H1 (cell line): Measurements from ENCODE around the gene SLC12A4. TPM values are rescaled to one million over a fixed set of nuclear protein-coding genes. Genes with fewer than 3 reads are reported as not detected.

Source experiments
- JUND ChIP-seq: IDR thresholded peaks from 2 replicates; pipeline ENCODE4 v1.6.1; 2011; ENCODE audit warnings: mild to moderate bottlenecking, improper control_type of control experiment, low read length
- NANOG ChIP-seq: IDR thresholded peaks from 2 replicates; pipeline ENCODE4 v1.6.1; 2011; ENCODE audit warnings: low read length, low read depth, mild to moderate bottlenecking, inconsistent platforms; ENCODE audit not compliant: insufficient read depth, poor library complexity, severe bottlenecking
- RNF2 ChIP-seq: fragments of 200-900, 300-1000 bp; sonication (generic); IDR thresholded peaks from 2 replicates; pipeline ENCODE4 v1.7.1; 2016; ENCODE audit warnings: borderline replicate concordance, low read depth, mild to moderate bottlenecking, antibody characterized with exemption, low read length; ENCODE audit not compliant: poor library complexity, severe bottlenecking; ENCODE audit errors: missing control alignments
- TBP ChIP-seq: IDR thresholded peaks from 2 replicates; pipeline ENCODE4 v1.6.1; 2011; ENCODE audit warnings: low read depth, low read length, improper control_type of control experiment
- polyA plus RNA-seq, 7 experiments: library from polyadenylated mRNA; depleted of rRNA in 3 of 7; stranded (reverse) in 5 of 7; unstranded in 2 of 7; fragments of >200 nt in 5 of 7; fragments of 200-250 nt in 2 of 7; gene quantifications; 1 replicate in 5 of 7; 2 replicates in 1 of 7; 4 replicates in 1 of 7; pipeline versions ENCODE4 v1.2.1 to v1.2.3, GENCODE V29; 2011 to 2013; ENCODE audit warnings: missing spikeins in 2 of 7, mixed read lengths in 2 of 7
- total RNA-seq: library from RNA; stranded (reverse); fragmentation: NEBNext Ultra II Directional; extraction: Animal tissue kit (Norgen Biotek cat#: 25700); gene quantifications from 2 replicates; pipeline ENCODE4 v1.2.1, GENCODE V29; 2021

Gene SLC12A4
- total and polyA plus RNA-seq, 2 of the 8 experiments (the other 6 are each of a cell fraction or from before 2014, with no cell fraction given): 41.3 to 49.3 TPM

DNA sequence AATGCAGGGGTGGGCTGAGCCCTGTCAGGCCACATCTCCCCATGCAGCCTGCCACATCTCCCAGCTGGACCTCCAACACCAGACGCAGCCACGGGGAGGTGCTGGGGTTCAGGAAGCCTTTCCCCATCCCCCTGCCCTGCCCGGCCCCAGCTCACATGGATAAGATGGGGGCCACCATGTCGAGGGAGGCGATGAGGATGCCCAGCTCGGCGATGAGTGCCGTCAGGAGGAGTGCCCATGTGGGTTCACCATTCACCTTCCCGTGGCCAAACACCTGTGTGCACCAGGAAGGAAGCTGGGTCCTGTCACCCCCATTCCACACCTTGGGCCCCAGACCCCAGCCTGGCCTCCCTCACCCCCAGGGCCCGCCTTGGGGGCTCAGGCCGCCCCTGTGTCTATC, 18.8 kb downstream of the SLC12A4 start (continued):
- no peak for TF ChIP-seq JUND
- TF ChIP-seq TBP: no peak
- TF ChIP-seq RNF2: no peak
- no peak for TF ChIP-seq NANOG
